NCI-H187 (cell line): ENCODE data around the gene RPS14.

Source experiments
- DNase-seq, 2 experiments: peaks; one replicate each; lab custom pipeline; 2025; lab: John Stamatoyannopoulos, UW

Gene RPS14

DNA sequence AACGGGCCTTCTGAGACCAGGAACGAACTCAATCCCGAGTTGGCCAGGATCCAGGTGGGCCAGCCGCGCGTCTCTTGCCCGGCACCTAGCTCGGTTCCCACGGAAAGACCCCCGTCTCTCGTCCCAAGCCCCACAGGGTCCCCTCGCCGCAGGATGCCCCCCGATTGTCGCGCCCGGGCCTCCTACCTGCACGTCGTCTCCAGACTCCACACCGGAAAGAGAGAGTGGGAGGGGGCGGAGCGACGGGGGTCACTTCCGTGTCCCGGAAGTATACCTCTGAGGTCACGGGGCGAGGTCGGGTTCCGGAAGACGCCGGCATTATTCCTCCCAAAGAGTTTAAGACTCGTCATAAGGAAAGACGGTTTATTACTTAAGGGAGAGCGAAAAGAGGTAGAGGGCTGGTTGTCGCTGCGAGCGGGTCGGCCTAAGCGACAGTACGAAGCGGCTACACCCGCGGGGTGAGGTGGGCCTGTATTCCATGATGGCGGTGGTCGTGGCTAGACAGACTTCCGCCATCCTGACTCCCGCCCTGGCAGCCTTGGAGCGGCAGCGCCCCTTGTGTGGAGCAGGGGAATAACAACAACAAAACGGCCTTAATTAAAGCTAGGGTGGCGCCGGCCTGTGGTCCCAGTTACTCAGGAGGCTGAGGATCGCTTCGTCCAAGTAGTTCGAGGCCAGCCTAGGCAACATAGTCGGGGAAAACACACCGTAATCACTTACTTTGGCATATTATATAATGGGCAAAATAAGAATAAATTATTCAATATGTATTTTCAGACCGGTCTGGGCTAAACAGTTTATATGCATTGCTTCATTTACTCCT, at the start of gene RPS14:
TSS of gene RPS14 (minus strand) at position 223 of the 823 bp plus-strand sequence. CDS start 2,006 bp downstream, outside the sequence.
- DNase-seq, result peak; percentile 80 to 94

DNA sequence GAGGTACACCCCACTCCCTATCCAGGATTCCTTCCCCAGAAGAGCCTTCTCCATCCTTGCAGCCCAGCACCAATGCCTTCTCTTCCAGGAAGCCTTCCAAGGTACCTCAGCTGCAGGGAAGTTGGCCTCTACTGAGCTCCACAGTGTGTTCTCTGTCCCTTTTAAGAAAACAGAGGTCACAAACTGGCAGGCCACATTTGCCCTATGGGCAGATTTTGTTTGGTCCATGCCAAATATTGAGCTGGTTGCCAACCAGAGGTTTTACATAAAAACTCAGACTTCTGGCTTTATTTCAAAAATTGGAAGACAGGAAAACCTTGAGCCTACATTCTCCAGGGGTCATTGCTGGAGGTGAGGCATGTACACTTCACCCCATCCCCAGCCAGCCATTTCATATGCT, 49.4 kb upstream of the RPS14 start:
- DNase-seq, result no peak

DNA sequence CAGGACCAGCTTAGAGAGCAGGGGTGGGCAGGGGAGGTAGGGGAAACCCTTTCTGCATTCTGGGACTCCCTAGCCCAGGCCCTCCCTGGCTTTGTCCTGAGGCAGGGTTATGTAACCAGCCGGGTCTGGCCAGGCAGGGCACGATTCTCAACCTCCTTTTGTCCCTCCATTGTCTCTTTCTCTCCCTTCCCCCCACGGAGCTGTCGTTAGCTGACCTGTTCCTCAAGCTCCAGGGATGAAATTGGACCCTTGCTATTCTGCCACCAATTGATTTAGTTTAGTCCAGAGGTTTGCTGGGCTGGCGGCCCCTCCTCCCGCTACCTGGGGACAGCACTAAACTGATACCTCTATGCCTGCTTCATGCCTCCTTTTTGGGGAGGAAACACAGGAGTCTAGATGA, 49.0 kb upstream of the RPS14 start:
- no peak for DNase-seq

GRCh38 chr5:150497989-150498317, 48.4 kb upstream of the RPS14 start:
- DNase-seq, result no peak

DNA sequence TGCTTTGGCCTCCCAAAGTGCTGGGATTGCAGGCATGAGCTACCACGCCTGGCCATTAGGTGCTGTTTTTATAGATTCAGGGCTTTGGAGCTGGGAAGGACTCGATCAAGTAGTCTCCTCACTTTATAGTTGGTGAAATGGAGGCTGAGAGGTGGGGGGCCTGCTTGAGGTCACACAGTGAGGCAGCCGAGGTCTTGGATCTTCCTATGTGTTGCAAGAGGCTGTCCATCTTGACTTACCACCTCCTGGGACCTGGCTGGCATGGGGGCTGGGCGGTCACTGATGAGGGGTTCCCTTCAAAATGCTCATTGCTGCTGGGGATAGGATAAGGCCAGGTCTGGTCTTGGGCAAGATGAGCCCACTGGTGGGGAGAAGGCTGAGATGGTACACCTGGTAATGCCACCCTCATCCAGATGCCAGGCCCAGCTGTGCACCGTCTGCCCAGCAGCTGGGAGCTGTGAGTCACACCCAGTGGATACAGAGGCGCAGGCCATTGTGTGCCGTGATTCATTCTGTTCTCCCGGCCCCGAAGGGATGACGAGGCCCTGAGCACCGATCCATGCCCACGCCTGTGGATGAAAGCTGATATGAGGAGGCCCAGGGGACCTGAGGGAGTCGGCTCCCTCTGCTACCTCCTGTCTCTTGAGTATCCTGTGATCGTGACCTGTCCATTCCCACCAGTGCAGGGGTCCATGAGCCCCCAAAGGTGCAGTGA, 47.9 kb upstream of the RPS14 start:
- no peak for DNase-seq

DNA sequence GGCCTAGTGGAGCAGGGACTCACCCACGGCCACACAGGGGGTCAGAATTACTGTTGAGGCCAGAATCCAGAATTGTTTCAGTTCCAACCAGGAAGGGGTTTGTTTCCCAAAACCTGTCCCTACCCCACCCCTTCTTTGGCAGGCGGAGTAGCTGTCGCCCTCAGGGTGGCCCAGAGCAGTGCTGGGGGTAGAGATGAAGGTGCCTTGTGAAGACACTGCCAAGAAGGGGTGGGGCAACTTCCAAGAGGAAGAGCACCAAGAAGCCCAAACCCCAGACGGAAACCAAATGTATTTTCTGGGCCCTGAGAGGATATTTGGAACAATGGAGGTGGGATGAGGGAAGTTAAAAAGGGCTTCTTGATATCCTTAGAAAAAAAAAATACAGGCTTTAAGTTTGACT, 47.0 kb upstream of the RPS14 start:
- DNase-seq, result no peak

- no peak for DNase-seq
These were observed 46.6 kb upstream of the RPS14 start for GRCh38 chr5:150496098-150496497.

GRCh38 chr5:150492621-150493020, 43.1 kb upstream of the RPS14 start:
- no peak for DNase-seq

DNA sequence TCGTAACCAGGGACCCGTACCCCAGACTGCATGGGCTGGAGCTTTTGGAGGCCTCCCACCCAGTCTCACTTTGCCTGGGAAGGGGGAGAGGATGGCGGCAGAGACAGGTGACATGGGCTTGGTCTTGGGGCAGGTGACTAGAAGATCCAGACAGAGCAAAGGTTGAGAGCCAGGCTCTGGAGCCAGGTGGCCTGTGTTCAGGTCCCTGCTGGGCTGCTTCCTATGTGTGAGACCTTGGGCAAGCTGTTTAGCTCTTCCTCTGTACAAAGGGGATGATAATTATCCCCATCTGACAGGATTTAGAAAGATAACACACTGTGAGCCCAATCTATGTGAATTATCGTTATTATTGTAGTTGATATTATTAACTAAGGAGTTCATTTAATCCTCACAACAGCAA, 42.3 kb upstream of the RPS14 start:
- DNase-seq, result no peak

DNA sequence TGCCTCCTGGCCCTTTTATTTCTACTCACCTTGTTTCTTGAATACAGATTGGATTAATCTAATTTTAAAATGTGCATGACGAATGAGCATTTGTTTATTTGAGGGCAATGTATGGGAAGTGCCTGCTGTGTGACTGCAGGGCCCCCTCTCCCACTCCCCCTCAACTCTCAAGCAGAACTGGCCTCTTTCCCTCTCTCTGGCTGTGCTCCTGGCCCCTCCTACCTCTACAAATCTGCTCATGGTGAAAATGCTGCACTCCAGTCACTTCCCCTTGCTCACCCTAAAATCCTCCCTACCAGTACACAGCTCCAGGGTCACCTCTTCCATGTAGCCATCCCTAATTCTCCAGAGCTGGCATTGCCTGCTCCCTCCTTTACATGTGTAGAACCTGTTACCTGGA, 41.2 kb upstream of the RPS14 start:
- no peak for DNase-seq

- DNase-seq, result no peak
These were observed 40.7 kb upstream of the RPS14 start for GRCh38 chr5:150490296-150490669.

DNA sequence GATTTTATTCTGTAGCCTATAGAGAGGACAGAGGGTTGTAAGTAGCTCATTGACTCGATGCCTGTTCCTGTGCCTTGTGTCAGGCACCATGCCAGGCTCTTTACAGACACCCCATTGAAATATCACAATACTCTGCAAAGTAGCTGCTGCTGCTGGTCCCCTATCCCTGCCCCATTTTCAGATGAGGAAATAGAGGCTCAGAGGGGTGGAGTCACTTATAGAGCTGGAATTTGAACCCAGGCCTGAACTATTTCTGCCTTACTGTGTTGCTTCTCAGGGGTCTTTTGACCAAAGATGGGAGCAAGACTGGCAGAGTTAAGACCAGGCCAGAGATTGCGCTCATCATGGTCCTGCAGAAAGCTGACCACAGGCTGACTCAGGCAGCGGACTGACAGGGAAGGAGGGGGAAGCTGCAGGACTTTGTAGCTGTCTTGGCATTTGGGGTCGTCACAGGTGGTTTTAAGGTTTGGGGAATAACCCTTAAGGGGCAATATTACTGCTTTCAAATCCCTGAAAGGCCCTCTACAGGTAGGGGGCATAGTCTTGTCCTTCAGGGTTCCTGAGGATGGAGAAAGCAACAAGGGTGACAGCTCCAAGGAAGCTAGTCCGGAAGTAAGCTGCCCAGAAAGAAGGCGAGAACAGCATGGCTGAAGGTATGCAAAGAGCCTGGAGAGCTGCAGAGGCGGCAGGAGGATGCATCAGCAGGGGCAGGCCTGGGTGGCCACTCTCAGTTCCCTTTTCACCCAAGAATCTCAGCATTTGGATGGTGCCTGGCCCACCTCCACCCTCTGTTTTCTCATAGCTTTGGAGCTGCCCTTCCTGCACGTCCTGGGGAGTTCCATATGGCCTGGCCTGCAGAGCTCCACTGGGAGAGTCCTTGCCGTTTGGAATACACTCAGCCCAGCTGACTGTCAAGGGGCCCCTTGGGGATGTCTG, 40.1 kb upstream of the RPS14 start:
- DNase-seq, result no peak

DNA sequence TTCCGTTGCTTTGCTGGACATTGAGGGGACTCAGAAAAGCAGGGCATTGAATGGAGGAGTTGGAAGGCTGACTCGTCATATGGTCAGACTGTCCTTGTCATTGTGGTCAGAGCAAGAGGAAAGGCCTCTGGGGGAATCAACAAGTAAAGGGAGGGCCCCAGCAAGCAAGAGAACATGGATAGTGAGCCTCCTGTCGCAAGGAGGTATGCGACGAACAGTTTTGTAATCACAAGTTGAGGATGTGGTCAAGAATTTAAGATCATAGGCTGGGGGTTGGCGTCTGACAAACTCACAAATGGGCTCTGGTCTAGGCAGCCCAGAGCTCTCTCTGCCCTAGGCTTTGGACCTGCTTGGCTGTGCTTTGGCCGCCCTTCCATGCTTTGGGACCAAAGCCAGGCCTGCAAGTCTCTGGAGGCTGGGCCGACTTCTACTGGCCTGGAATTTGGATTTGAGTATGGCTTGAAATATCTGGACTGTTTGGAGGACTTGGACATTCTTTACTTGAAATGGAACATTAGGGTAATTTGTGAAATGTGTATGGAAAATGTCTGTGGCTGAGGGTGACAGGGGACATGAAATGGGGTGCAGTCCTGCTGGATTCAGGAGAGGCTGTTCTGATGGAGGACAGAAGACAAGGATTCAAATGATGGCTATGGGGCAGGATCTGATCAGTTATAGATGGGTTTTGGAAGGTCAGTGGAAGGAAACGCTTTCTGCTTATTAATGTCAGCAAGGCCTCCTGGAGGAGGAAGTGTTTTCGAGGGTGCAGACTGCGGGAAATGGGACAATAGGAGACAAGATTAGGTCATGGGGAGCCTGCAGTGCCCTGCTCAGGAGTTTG, 39.2 kb upstream of the RPS14 start:
- DNase-seq, result no peak

GRCh38 chr5:150487199-150488061, 37.9 kb upstream of the RPS14 start:
- no peak for DNase-seq

DNA sequence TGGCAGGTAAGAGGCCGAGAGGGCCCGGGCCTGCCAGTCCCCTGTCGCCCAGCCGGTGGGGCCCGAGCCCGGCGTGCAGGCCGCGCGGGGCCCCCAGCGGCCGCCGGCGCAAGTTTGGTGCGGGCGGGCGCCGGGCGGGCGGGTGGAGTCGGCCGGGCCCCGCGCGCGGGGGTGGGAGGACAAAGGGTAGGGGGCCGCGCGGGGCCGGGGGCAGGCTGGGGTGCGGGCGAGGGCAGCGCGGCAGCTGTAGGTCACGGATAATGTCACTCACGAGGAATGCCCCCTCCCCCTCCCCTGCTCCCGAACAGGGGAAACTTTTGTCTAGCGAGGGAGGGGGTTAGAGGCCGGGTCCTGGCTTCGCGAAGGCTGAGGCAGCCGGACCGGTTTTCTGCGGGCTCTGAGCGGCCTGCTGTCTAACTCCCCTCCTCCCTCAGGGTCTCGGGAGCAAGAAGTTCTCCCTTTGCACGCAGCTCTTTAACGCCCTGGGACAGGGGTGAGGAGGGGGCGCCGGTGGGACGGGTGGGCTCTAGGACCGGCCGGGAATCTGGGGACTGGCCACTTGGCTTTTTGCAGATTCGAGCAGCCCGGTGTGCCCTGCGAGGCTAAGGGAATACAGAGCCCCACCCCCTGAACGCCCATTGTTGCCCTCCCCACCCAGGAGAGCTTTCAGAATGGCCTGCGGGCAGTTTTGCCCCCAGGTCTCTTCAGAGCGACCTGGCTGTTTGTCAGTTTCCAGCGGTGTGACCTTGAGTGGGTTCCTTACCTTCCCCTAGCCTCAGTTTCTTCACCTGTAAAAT, 37.1 kb upstream of the RPS14 start:
- DNase-seq, result peak in 1 of 2 experiments; percentile 4

DNA sequence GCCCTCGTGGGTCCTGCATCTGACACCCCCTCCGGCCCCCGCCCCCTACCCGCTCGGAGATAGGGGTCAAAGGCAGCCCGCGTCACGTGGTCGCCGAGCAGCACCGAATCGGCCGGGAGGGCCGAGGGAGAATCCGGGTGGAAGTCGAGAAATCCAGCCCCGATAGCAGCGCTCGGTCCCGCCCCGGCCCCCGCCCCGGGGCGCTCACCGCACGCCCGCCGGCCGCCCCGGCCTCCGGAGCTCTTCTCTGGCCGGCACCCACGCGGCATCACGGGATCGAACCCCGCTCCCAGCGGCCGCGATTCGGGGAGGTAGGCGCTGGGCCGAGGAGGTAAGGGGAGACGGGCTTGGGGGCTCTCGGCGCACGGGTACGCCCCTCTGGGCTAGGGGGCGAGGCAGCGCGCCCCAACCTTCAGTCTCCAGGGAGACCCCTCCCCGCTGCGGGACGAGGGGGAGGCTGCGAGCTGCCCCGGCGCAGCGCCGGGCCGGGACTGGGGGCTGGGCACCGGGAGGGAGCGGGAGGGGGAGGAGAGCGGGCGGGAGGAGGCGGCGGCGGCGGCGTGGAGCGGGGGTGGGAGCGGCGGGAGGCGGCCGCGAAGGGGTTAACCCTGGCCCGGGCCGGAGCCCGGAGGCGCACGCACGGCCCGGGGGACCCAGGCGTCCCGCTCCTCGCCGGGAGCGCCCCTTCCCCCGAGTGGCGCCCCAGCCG, 36.3 kb upstream of the RPS14 start:
- DNase-seq, result no peak

DNA sequence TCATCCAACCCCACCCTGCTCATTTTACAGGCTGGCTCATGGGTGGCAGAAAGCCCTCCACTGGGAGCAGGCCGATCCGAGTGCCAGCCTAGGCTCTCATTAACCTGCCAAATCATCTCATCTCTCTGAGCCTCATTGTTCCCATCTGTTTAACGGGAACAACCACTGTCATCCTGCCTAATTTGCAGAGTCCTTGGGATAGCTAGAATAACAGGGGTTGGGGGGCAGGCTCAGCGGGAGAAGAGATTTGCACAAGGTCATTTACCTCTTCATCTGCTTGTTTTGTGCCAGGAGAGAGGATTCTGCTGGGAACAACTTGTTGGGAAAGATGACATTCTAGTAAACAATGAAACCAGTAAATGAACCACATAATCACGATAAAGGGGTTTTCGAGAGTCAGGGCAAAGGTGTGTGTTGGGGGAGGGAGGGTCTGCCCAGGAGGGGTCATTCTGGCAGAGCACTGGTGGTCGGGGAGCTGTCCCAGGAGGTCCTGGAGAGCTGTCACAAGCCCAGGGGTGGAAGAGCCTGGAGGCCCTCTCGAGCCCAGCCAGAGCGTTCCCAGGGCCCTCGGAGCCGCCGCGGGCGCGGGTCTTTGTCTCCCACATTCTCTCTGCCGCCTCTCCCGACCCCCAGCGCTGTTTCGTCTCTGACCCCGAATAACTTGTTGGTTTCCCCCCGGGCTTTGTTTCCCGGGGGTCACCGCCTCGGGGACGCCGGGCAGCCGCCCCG, 35.6 kb upstream of the RPS14 start:
- no peak for DNase-seq

GRCh38 chr5:150481972-150482406, 32.5 kb upstream of the RPS14 start:
- DNase-seq, result no peak

- DNase-seq, result no peak
These were observed 32.1 kb upstream of the RPS14 start for GRCh38 chr5:150481708-150481965.
